Measurements from ENCODE around the gene SUSD6. TPM values are rescaled to one million over a fixed set of nuclear protein-coding genes. Genes with fewer than 3 reads are reported as not detected.

The SUSD6 gene
- total RNA-seq, 1 experiment from 2014 or later: 24.1 TPM

DNA sequence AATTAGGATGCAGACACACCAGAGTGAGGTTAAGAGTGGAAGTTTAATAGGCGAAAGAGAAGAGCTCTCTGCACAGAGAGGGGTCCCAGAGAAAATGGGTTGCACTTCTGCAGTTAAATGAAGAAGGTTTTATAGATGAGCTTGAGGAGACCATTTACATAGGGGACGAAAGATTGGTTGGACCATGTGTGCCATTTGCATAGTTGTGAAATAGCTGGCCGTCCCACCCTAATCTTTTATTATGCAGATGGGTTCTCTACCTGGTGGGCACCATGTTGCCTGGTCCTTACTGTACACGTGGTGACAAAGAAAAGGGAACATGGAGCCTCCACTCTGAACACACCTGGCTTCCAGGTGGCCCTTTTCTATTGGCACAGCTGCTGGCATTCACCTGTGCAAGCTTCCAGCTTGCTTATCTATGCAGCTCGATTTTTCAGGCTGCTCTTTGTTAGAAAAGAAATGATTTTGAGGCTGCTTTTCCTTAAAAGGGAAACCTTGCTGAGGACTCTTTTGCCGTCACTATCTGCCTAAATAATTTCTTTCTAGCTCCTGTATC, 88.4 kb downstream of the SUSD6 start:
- no peak overlapping the region for H2AFZ ChIP-seq
- H3K9me3 ChIP-seq (ENCODE audit: insufficient read depth, low read depth): no peaks in the 10 kb centered on the region
- POLR2A ChIA-PET (ENCODE audit: unreplicated experiment): no interaction called here
- no peaks in the 10 kb centered on the region for H3K79me2 ChIP-seq (ENCODE audit: low read depth)
- H3F3A ChIP-seq (ENCODE audit: insufficient read depth, low read depth): no peaks in the 10 kb centered on the region
- H3K36me3 ChIP-seq (ENCODE audit: low read depth): no peaks in the 10 kb centered on the region
- intact Hi-C loops (cut with micrococcal nuclease; ENCODE audit: unreplicated experiment): no loop called here
- no peaks in the 10 kb centered on the region for H3K27me3 ChIP-seq (ENCODE audit: insufficient read depth, low read depth)
- H3K27ac ChIP-seq: no peak overlapping the region
- TF ChIP-seq, protein P1, sequence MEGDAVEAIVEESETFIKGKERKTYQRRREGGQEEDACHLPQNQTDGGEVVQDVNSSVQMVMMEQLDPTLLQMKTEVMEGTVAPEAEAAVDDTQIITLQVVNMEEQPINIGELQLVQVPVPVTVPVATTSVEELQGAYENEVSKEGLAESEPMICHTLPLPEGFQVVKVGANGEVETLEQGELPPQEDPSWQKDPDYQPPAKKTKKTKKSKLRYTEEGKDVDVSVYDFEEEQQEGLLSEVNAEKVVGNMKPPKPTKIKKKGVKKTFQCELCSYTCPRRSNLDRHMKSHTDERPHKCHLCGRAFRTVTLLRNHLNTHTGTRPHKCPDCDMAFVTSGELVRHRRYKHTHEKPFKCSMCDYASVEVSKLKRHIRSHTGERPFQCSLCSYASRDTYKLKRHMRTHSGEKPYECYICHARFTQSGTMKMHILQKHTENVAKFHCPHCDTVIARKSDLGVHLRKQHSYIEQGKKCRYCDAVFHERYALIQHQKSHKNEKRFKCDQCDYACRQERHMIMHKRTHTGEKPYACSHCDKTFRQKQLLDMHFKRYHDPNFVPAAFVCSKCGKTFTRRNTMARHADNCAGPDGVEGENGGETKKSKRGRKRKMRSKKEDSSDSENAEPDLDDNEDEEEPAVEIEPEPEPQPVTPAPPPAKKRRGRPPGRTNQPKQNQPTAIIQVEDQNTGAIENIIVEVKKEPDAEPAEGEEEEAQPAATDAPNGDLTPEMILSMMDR (conservative IDR thresholded peaks at IDR 0.05): no peak
- no peak for TF ChIP-seq EZH2 (IDR thresholded peaks at IDR 0.05; ENCODE audit: low read depth)
- H3K4me1 ChIP-seq (replicated peaks; ENCODE audit: insufficient read depth): no peaks in the 10 kb centered on the region
- no TSS peak for BruUV-seq (replicated peaks)
- CTCF ChIA-PET: no interaction called here
- H3K4me2 ChIP-seq: no peak overlapping the region
- no peaks in the 10 kb centered on the region for H3K9me2 ChIP-seq (ENCODE audit: insufficient read depth)
- DNase-seq: no peak
- no peak overlapping the region for H3K4me3 ChIP-seq
- no peaks in the 10 kb centered on the region for H4K20me1 ChIP-seq (ENCODE audit: insufficient read depth)

DNA sequence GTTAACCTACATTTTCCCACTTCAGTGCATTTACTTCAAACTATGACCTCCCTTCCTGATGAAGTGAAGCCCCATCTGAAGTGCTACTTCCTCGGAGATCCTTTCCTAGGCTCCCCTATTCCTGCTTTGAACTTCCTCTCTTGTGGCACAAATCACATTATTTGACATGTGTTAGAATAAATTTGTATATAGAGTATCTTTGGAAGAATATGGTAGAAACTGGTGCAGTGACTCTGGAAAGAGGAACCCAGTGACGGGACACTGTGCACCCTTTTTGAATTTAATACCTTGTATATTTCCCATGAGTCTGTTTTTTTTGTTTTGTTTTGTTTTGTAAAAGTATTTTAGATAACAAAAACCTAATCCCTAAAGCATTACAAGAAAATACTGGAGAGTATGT, 89.2 kb downstream of the SUSD6 start:
- no TSS peak for BruUV-seq (replicated peaks)
- Histone ChIP-seq H3F3A (ENCODE audit: insufficient read depth, low read depth) (no peaks in the 10 kb centered on the region), H3K27ac (no peak overlapping the region), H3K4me2 (no peak overlapping the region), H3K79me2 (ENCODE audit: low read depth) (no peaks in the 10 kb centered on the region), H3K4me3 (no peak overlapping the region), H3K4me1 (replicated peaks; ENCODE audit: insufficient read depth) (no peaks in the 10 kb centered on the region), H3K9me3 (ENCODE audit: insufficient read depth, low read depth) (no peaks in the 10 kb centered on the region), H3K9me2 (ENCODE audit: insufficient read depth) (no peaks in the 10 kb centered on the region), H3K27me3 (ENCODE audit: insufficient read depth, low read depth) (no peaks in the 10 kb centered on the region), H3K36me3 (ENCODE audit: low read depth) (no peaks in the 10 kb centered on the region), H4K20me1 (ENCODE audit: insufficient read depth) (no peaks in the 10 kb centered on the region), H2AFZ (no peak overlapping the region)
- TF ChIP-seq, protein P1 (conservative IDR thresholded peaks at IDR 0.05): no peak
- TF ChIP-seq EZH2 (IDR thresholded peaks at IDR 0.05; ENCODE audit: low read depth): no peak
- POLR2A ChIA-PET (ENCODE audit: unreplicated experiment): no interaction called here
- intact Hi-C loops (cut with micrococcal nuclease; ENCODE audit: unreplicated experiment): no loop called here
- DNase-seq: no peak
- CTCF ChIA-PET: no interaction called here

DNA sequence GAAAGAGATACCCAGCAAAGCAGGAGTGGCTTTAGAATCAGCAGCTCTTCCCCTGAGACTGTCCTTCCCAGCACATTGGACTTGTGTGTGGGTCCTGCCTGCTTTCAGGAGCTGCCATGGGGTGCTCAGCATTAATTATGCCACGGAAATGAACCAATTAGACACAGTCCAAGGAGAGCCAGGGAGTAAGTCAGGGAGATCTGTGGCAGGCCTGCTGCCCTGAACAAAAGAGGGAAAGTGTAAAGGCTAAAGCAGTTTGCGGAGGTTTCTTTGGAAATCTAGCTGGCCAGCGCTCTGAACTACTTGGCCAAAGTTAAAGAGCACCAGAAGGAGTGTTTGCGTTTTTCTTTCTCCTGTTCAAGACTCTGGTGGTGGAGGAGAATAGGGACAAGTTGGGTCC, 89.9 kb downstream of the SUSD6 start:
- Histone ChIP-seq H3K4me1 (replicated peaks; ENCODE audit: insufficient read depth) (no peaks in the 10 kb centered on the region), H3K9me3 (ENCODE audit: insufficient read depth, low read depth) (no peaks in the 10 kb centered on the region), H4K20me1 (ENCODE audit: insufficient read depth) (no peaks in the 10 kb centered on the region), H2AFZ (no peak overlapping the region), H3K27me3 (ENCODE audit: insufficient read depth, low read depth) (no peaks in the 10 kb centered on the region), H3K4me2 (no peak overlapping the region), H3K4me3 (no peak overlapping the region), H3F3A (ENCODE audit: insufficient read depth, low read depth) (no peaks in the 10 kb centered on the region), H3K9me2 (ENCODE audit: insufficient read depth) (no peaks in the 10 kb centered on the region), H3K27ac (no peak overlapping the region), H3K79me2 (ENCODE audit: low read depth) (no peaks in the 10 kb centered on the region), H3K36me3 (ENCODE audit: low read depth) (no peaks in the 10 kb centered on the region)
- TF ChIP-seq, protein P1 (conservative IDR thresholded peaks at IDR 0.05): no peak
- TF ChIP-seq EZH2 (IDR thresholded peaks at IDR 0.05; ENCODE audit: low read depth): no peak
- ChIA-PET CTCF (interaction anchor here (0.5 kb wide), 1 partner anchor 625 kb away, joined by 3 read pairs; no protein-coding TSS in a partner anchor), POLR2A (ENCODE audit: unreplicated experiment) (no interaction called here)
- BruUV-seq (replicated peaks): no TSS peak
- intact Hi-C loops (cut with micrococcal nuclease; ENCODE audit: unreplicated experiment): no loop called here
- no peak for DNase-seq

Data from PC-9 (cell line).